Ishikawa (cell line): ENCODE results near the gene LRRC32.

Experiments used
- EP300 ChIP-seq: IDR thresholded peaks from 2 replicates; pipeline ENCODE4 v1.6.1; 2012; ENCODE audit warnings: borderline replicate concordance
- MAX ChIP-seq: IDR thresholded peaks from 2 replicates; pipeline ENCODE4 v1.6.1; 2012
- NFIC ChIP-seq: IDR thresholded peaks from 2 replicates; pipeline ENCODE4 v1.6.1; 2012
- RAD21 ChIP-seq: IDR thresholded peaks from 2 replicates; pipeline ENCODE4 v1.6.1; 2012; ENCODE audit warnings: low read depth
- REST ChIP-seq: IDR thresholded peaks from 2 replicates; pipeline ENCODE4 v1.6.1; 2012; ENCODE audit warnings: low read depth, mild to moderate bottlenecking
- TCF12 ChIP-seq: IDR thresholded peaks from 2 replicates; pipeline ENCODE4 v1.6.1; 2012; ENCODE audit warnings: low read depth
- TEAD4 ChIP-seq: IDR thresholded peaks from 2 replicates; pipeline ENCODE4 v1.6.1; 2012

- TF ChIP-seq REST: no peak
- no peak for TF ChIP-seq TCF12
- no peak for TF ChIP-seq EP300
- no peak for TF ChIP-seq MAX
- TF ChIP-seq NFIC: no peak
- TF ChIP-seq TEAD4: no peak
- no peak for TF ChIP-seq RAD21
These were observed 48.0 kb downstream of the LRRC32 start for GRCh38 chr11:76622493-76623094.
